Muscle layer of colon (tissue), 2 donors: ENCODE measurements around the gene HECTD3.
"Not testable (repeated sequence)": the region's sequence is repeated elsewhere in the genome, so short reads cannot be mapped to it uniquely, and the experiment has no call there.

Experiments
- H3K27ac ChIP-seq: one replicate; pipeline ENCODE4 v1.7.0; 2013; ENCODE audit warnings: low read depth, mild to moderate bottlenecking, low read length, moderate library complexity
- H3K27me3 ChIP-seq, 2 donors: one replicate each; pipeline ENCODE4 v1.7.0; 2013; ENCODE audit warnings: low read length in 2 of 2, mild to moderate bottlenecking in 2 of 2; ENCODE audit not compliant: insufficient read depth in 2 of 2, control insufficient read depth in 1 of 2
- H3K36me3 ChIP-seq: one replicate; pipeline ENCODE4 v1.7.0; 2013; ENCODE audit warnings: mild to moderate bottlenecking, low read length; ENCODE audit not compliant: insufficient read depth
- H3K4me1 ChIP-seq: one replicate; pipeline ENCODE4 v1.7.0; 2013; ENCODE audit warnings: mild to moderate bottlenecking, low read length; ENCODE audit not compliant: insufficient read depth
- H3K4me3 ChIP-seq, 2 donors: one replicate each; pipeline ENCODE4 v1.7.0; 2013; ENCODE audit warnings: low read length in 2 of 2, low read depth in 1 of 2, mild to moderate bottlenecking in 1 of 2, moderate library complexity in 1 of 2
- H3K9ac ChIP-seq: one replicate; pipeline ENCODE4 v1.7.0; 2013; ENCODE audit warnings: low read length
- H3K9me3 ChIP-seq: one replicate; pipeline ENCODE4 v1.7.0; 2013; ENCODE audit warnings: mild to moderate bottlenecking, low read length
- donor health status: abdominal sarcoma.
- donor health status: Adenocarcinoma of cecum.

Gene HECTD3

GRCh38 chr1:44973645-44974044 lies 37.5 kb downstream of the HECTD3 start:
- no peak overlapping the region for H3K27ac ChIP-seq
- H3K27me3 ChIP-seq, result no peaks in the 10 kb centered on the region
- no peak overlapping the region for H3K4me3 ChIP-seq
- peaks cover 38% of the 10 kb centered on the region for H3K36me3 ChIP-seq
- H3K9me3 ChIP-seq, result no peaks in the 10 kb centered on the region
- H3K4me1 ChIP-seq, result no peaks in the 10 kb centered on the region
- no peak overlapping the region for H3K9ac ChIP-seq

DNA sequence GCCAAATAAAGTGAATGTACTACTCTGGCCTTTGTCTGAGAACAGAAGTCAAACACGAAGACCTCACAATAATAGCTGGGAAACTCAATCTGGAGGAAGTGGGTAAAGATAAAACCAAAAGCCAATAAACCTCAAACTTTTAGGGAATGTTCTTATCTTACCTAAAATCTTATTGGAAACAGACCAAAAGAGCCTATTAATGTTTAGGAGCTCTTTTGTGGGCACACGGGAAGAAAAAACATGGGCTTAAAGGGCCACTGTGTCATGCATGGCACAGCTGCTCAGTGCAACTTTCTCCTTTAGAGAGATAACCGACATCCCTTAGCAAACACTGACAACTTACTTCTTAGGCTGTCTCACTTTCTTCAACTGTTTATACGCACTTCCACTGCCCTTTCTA lies 40.8 kb downstream of the HECTD3 start:
- Histone ChIP-seq H3K27ac (no peak overlapping the region), H3K4me1 (no peaks in the 10 kb centered on the region), H3K27me3 (no peaks in the 10 kb centered on the region), H3K9me3 (no peaks in the 10 kb centered on the region), H3K4me3 (no peak overlapping the region), H3K36me3 (peaks cover 11% of the 10 kb centered on the region), H3K9ac (no peak overlapping the region)

DNA sequence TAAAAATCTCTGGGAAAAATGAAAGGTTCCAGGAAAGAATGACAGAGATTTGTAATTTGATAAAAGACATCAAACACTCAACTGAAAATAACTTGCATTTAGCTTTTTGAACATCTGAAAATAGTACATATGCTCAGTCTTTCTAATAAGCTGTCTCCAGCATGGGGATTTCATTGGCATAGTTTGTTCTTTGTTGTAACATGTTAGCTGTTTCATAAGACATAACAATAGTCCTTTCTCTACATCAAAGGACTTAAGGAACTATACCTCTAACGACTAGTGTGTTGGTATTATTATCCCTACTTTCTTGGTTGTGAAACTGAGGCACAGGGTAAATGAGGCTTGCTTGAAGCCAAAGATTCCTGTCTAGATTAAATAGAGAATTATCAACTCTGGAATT lies 46.7 kb downstream of the HECTD3 start:
- no peaks in the 10 kb centered on the region for H3K27me3 ChIP-seq
- H3K9me3 ChIP-seq, result no peaks in the 10 kb centered on the region
- no peaks in the 10 kb centered on the region for H3K4me1 ChIP-seq
- H3K4me3 ChIP-seq, result no peak overlapping the region
- H3K9ac ChIP-seq, result no peak overlapping the region
- H3K36me3 ChIP-seq, result no peaks in the 10 kb centered on the region
- H3K27ac ChIP-seq, result no peak overlapping the region

- no peaks in the 10 kb centered on the region for H3K27me3 ChIP-seq
- H3K27ac ChIP-seq, result no peak overlapping the region
- no peaks in the 10 kb centered on the region for H3K4me1 ChIP-seq
- no peak overlapping the region for H3K4me3 ChIP-seq
- H3K9ac ChIP-seq, result no peak overlapping the region
- H3K9me3 ChIP-seq, result no peaks in the 10 kb centered on the region
- H3K36me3 ChIP-seq, result peaks cover 6% of the 10 kb centered on the region
Observed at GRCh38 chr1:44962729-44963128, 48.4 kb downstream of the HECTD3 start.

DNA sequence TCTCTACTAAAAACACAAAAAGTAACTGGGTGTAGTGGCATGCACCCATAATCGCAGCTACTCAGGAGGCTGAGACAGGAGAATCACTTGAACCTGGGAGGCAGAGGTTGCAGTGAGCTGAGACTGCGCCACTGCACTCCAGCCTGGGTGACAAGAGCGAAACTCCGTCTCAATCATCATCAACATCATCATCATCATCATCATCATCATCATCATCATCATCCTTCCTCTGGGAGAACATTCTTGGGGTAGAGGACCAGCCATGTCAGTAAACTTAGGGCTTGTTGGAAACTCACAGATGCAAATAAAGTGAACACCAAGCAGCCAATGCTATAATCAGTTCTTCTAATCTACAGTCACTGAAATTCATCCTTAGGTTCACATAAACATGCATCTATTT lies 49.1 kb downstream of the HECTD3 start:
- H3K4me1 ChIP-seq, H3K4me3 ChIP-seq, H3K9me3 ChIP-seq, H3K36me3 ChIP-seq, H3K27ac ChIP-seq, H3K27me3 ChIP-seq, H3K9ac ChIP-seq: not testable (repeated sequence)

- H3K27ac ChIP-seq, result not testable (repeated sequence)
Observed at GRCh38 chr1:44957566-44957965, 53.6 kb downstream of the HECTD3 start.

DNA sequence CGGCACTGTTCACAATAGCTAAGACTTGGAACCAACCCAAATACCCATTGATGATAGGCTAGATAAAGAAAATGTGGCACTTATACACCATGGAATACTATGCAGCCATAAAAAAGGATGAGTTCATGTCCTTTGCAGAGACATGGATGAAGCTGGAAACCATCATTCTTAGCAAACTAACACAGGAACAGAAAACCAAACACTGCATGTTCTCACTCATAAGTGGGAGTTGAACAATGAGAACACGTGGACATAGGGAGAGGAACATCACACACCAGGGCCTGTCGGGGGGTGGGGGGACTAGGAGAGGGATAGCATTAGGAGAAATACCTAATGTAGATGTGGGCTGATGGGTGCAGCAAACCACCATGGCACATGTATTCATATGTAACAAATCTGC lies 55.0 kb downstream of the HECTD3 start:
- H3K9ac ChIP-seq, H3K9me3 ChIP-seq, H3K27me3 ChIP-seq, H3K4me1 ChIP-seq, H3K4me3 ChIP-seq, H3K27ac ChIP-seq, H3K36me3 ChIP-seq: not testable (repeated sequence)

More at GRCh38 chr1:44957566-44957965, 53.6 kb downstream of the HECTD3 start:
- H3K27me3 ChIP-seq, H3K4me1 ChIP-seq, H3K4me3 ChIP-seq, H3K9ac ChIP-seq, H3K36me3 ChIP-seq, H3K9me3 ChIP-seq: not testable (repeated sequence)
